Fibroblast of pulmonary artery (primary cell): Measurements from ENCODE around the gene CIPC.

Source experiments
- DNase-seq: peaks from one replicate; pipeline ENCODE4 v3.0.0-alpha.2; 2010; ENCODE audit warnings: low read depth
- H3K4me3 ChIP-seq: replicated peaks from 2 replicates; pipeline ENCODE4 v1.5.1; 2011; ENCODE audit warnings: low read depth, mild to moderate bottlenecking, control low read depth, low read length, moderate library complexity
- CTCF ChIP-seq: IDR thresholded peaks from 2 replicates; pipeline ENCODE4 v1.5.1; 2011; ENCODE audit warnings: mild to moderate bottlenecking, control low read depth, low read length, inconsistent platforms; ENCODE audit errors: missing control alignments

The CIPC gene

GRCh38 chr14:77141214-77142004 lies 43.4 kb downstream of the CIPC start, which contains the start of gene ZDHHC22:
Gene ZDHHC22 (minus strand): TSS chr14:77141791. CDS start chr14:77139738, 2,053 bp downstream.
- peak within 1 kb of the TSS; percentile 28 for H3K4me3 ChIP-seq

GRCh38 chr14:77142005-77142800 lies 44.1 kb downstream of the CIPC start:
- DNase-seq = no peak
- no peak overlapping the region for H3K4me3 ChIP-seq
- no peak for TF ChIP-seq CTCF

More at GRCh38 chr14:77141214-77142004, 43.4 kb downstream of the CIPC start, which contains the start of gene ZDHHC22:
- peak; percentile 4 for TF ChIP-seq CTCF
- DNase-seq = peak; percentile 18

- TF ChIP-seq CTCF = no peak
These were observed 45.0 kb downstream of the CIPC start for GRCh38 chr14:77143071-77143470.

GRCh38 chr14:77144412-77145115 lies 46.5 kb downstream of the CIPC start:
- no peak for TF ChIP-seq CTCF
- DNase-seq = no peak
- H3K4me3 ChIP-seq = no peak overlapping the region

More at GRCh38 chr14:77143071-77143470, 45.0 kb downstream of the CIPC start:
- DNase-seq = no peak
- no peak overlapping the region for H3K4me3 ChIP-seq

GRCh38 chr14:77145975-77146740 lies 48.1 kb downstream of the CIPC start:
- no peak for DNase-seq
- TF ChIP-seq CTCF = no peak
- no peak overlapping the region for H3K4me3 ChIP-seq

GRCh38 chr14:77148510-77149231 lies 50.6 kb downstream of the CIPC start:
- peak; percentile 6 for DNase-seq

More at GRCh38 chr14:77148510-77149231, 50.6 kb downstream of the CIPC start:
- TF ChIP-seq CTCF = no peak
- no peak overlapping the region for H3K4me3 ChIP-seq
